HG02884 (cell line): Measurements from ENCODE around the gene SCARF1.

ENCODE experiments used
- ATAC-seq: cut with Tn5 transposase; IDR thresholded peaks from one replicate; pipeline ENCODE4 v1.9.1; 2021; ENCODE audit warnings: mild to moderate bottlenecking, moderate library complexity; ENCODE audit not compliant: unreplicated experiment

SCARF1 gene

DNA sequence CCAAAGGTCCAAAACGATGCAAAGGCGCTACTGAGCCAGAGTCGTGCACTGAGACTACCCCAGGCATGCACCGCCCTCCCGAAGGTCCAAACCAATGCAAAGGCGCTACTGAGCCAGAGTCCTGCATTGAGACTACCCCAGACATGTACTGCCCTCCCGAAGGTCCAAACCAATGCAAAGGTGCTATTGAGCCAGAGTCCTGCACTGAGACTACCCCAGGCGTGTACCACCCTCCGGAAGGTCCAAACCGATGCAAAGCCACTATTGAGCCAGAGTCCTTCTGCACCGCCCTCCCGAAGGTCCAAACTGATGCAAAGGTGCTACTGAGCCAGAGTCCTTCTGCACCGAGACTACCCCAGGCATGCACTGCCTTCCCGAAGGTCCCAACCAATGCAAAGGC is 44.0 kb downstream of the SCARF1 start:
- ATAC-seq = no peak

- no peak for ATAC-seq
Measured at GRCh38 chr17:1598399-1599095, 47.0 kb downstream of the SCARF1 start.

- ATAC-seq = no peak
Measured at GRCh38 chr17:1597861-1598342, 47.6 kb downstream of the SCARF1 start.

DNA sequence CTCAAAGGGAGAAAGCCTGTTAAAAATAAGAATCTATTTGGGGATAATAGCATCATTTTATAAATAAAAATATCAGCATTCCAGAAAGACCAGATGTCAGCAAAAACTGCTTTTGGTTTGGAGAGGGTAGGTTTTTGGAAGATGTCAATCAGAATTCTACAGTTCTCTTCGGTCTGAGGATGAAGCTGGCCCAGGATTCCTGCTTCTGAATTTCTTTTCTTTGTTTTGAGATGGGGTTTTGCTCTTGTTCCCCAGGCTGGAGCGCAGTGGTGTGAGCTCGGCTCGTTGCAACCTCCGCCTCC is 52.0 kb downstream of the SCARF1 start:
- ATAC-seq = no peak

DNA sequence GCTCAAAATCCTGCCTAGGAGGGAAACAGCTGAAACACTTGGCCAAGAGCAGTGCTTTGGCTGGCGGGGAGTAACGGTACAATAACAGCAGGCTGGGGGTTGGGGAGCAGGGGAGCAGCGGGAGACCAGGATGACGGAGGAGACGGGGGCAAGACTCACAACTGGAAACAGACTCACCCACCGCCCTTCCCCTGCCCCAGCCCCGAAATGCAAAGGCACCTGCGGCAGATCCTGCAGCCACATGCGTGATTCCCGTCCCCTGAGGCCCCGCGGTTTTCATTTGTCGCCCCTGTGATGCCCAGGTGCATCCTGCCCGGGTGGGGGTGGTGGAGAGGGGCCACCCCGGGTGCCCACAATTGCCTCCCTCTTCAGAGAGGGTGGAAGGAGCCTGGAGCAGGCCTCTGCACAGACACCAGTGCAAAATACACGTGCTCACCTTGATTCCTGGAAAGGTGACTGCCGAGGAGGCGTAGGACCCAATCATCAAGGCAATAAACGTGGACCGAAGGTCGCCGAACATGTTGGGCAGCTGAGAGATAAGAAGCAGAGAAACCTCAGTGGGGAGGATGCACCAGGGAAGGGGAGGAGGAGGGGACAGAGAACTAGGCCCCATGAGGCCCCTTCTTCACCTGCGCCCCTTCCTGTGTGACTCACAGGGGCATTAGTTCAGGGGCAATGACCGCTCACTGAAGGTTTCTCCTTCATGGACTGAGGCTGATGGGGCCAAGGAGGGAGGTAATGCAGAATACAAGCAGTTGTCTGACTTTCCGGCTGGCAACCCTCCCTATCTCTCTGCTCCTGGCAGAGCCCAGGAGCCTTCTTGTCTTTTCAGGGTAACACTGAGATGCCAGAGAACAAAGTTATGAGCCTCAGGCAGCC is 52.5 kb downstream of the SCARF1 start:
- ATAC-seq = peak; percentile 43

DNA sequence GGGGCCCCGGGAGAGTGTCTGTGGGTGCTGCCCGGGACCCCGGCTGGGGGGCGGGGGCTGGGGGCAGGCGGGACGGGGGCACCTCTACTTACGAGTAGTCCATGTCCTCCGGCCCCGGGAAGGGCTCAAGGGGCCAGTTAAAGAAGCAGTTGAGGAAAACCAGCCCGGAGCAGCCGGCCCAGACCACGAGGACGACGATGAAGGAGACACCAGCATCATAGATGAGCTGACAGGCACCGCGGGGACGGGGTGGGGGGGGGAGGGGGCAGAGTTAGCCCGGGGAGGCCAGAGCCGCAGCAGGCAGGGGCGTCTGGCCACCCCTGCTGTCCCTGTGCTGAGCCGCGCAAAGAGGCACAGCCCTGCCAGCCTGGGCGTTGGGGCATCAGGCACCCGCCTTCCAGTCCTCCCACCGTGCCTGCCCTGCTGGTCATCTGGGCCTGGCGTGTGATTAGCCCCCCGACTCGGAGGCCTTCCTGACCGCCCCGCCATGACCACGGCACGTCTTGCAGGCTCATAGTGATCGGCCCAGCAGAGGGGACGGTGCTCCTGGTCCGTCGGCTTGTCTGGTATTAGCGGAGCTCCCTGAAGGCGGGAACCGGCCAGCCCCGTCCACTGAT is 54.0 kb downstream of the SCARF1 start:
- no peak for ATAC-seq

DNA sequence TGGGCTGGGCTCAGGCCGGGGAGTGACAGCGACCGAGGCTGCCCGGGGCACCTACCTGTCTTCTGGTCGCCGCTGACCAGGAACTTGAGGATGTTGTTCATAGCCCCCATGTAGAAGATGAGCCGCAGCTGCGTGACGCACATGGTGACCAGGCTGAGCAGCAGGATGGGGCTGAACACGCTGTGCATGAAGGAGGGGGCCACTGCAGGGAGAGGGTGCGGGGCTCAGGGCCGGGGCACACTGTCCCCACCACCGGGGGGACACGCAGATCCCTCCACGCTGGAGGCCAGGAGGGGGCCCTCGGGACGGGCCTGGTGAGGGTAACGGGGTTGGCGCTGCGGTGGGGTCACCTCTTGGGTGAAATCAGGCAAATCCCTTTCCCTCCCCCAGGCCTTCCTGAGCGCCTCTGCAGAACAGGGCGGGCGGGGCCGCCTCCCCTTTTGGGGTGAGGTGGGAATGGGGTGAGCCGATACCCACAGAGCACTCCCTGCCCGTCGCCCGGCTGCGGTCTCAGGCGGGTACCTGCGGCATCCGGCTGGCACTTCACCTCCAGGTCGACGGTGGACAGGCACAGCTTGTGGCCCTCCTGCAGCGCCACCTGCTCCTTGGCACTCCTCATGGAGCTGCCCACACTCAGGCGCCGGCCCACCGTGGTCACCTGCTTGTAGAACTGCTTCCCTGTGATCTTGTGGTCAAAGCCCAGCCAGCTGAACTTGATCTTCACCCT is 54.6 kb downstream of the SCARF1 start:
- ATAC-seq = no peak

- ATAC-seq = no peak
Measured at GRCh38 chr17:1590029-1590746, 55.3 kb downstream of the SCARF1 start.

DNA sequence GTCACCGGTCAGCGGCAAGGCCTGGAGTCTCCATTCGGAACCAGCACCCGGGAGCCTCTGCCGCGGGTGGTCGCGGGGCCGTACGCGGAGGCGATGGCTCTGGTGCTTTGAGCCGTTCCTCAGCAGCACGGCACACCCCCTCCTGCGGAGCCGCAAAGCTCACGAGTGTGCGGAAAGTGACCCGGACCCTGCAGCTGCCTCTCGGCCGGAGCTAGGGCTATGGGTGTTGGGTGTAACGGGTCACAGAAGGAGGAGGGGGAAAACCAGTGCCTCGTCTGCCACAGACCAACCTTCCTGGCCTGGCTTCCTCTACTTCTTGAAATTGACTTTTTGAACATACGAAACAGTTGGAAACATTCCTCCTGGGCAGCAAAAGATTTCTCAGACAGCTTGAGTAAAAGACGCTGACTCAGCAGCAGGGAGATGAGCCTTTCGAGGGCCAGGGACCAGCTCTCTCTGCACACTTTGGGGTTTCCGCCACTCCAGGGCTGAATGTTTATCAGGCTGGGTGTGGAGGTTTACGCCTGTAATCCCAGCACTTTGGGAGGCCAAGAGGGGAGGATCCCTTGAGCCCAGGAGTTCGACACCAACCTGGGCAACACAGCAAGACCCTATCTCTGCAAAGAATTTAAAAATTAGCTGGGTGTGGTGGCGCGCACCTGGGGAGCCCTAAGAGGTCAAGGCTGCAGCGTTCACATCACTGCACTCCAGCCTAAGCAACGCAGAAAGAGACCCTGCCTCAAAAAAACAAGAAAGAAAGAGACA is 56.5 kb downstream of the SCARF1 start:
- no peak for ATAC-seq

GRCh38 chr17:1584167-1584566 is 61.4 kb downstream of the SCARF1 start:
- no peak for ATAC-seq
